Measurements from ENCODE around the gene FPR2.

Gene FPR2

DNA sequence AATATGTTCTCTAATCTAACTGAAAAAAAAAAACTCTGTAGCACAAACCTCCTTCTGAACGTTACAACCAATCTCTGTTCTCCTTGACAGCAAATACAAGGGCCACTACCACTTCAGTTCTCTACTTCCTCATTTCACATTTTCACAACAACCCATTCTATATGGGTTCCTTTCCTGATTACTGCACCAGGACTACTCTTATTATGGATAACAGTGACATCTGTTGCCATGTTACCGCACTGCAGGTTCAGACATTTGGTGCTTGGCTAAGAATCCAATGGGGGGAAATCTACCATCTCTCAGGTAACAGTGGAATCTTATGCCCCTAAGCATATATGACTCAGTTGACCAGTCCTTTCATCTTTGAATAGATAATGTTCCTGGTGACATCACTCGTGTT lies 22.4 kb downstream of the FPR2 start:
- H3K4me3 ChIP-seq (ENCODE audit: low read length), result no peak overlapping the region
- TF ChIP-seq, protein P1, sequence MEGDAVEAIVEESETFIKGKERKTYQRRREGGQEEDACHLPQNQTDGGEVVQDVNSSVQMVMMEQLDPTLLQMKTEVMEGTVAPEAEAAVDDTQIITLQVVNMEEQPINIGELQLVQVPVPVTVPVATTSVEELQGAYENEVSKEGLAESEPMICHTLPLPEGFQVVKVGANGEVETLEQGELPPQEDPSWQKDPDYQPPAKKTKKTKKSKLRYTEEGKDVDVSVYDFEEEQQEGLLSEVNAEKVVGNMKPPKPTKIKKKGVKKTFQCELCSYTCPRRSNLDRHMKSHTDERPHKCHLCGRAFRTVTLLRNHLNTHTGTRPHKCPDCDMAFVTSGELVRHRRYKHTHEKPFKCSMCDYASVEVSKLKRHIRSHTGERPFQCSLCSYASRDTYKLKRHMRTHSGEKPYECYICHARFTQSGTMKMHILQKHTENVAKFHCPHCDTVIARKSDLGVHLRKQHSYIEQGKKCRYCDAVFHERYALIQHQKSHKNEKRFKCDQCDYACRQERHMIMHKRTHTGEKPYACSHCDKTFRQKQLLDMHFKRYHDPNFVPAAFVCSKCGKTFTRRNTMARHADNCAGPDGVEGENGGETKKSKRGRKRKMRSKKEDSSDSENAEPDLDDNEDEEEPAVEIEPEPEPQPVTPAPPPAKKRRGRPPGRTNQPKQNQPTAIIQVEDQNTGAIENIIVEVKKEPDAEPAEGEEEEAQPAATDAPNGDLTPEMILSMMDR (conservative IDR thresholded peaks at IDR 0.05; ENCODE audit: low read depth, low read length), result peak; percentile 41
- DNase-seq (ENCODE audit: low read depth), result no peak

GRCh38 chr19:51784109-51784785 lies 23.3 kb downstream of the FPR2 start:
- no peak for DNase-seq (ENCODE audit: low read depth)
- no peak overlapping the region for H3K4me3 ChIP-seq (ENCODE audit: low read length)
- TF ChIP-seq, protein P1 (conservative IDR thresholded peaks at IDR 0.05; ENCODE audit: low read depth, low read length), result no peak

GRCh38 chr19:51784922-51785690 lies 24.1 kb downstream of the FPR2 start:
- TF ChIP-seq, protein P1 (conservative IDR thresholded peaks at IDR 0.05; ENCODE audit: low read depth, low read length), result no peak
- no peak overlapping the region for H3K4me3 ChIP-seq (ENCODE audit: low read length)
- no peak for DNase-seq (ENCODE audit: low read depth)

GRCh38 chr19:51786646-51787494 lies 25.9 kb downstream of the FPR2 start:
- H3K4me3 ChIP-seq (ENCODE audit: low read length), result no peak overlapping the region
- no peak for DNase-seq (ENCODE audit: low read depth)
- TF ChIP-seq, protein P1 (conservative IDR thresholded peaks at IDR 0.05; ENCODE audit: low read depth, low read length), result no peak

GRCh38 chr19:51788029-51788428 lies 27.0 kb downstream of the FPR2 start:
- no peak overlapping the region for H3K4me3 ChIP-seq (ENCODE audit: low read length)
- DNase-seq (ENCODE audit: low read depth), result no peak
- TF ChIP-seq, protein P1 (conservative IDR thresholded peaks at IDR 0.05; ENCODE audit: low read depth, low read length), result no peak

GRCh38 chr19:51789061-51789795 lies 28.2 kb downstream of the FPR2 start:
- no peak overlapping the region for H3K4me3 ChIP-seq (ENCODE audit: low read length)
- TF ChIP-seq, protein P1 (conservative IDR thresholded peaks at IDR 0.05; ENCODE audit: low read depth, low read length), result no peak

More at GRCh38 chr19:51789061-51789795, 28.2 kb downstream of the FPR2 start:
- DNase-seq (ENCODE audit: low read depth), result no peak

Measured in retinal pigment epithelial cell (primary cell).